ENCODE measurements around the gene FOXC1. TPM values are rescaled to one million over a fixed set of nuclear protein-coding genes. Genes with fewer than 3 reads are reported as not detected.

The FOXC1 gene
- total RNA-seq, 1 experiment from 2014 or later: 40.7 TPM

DNA sequence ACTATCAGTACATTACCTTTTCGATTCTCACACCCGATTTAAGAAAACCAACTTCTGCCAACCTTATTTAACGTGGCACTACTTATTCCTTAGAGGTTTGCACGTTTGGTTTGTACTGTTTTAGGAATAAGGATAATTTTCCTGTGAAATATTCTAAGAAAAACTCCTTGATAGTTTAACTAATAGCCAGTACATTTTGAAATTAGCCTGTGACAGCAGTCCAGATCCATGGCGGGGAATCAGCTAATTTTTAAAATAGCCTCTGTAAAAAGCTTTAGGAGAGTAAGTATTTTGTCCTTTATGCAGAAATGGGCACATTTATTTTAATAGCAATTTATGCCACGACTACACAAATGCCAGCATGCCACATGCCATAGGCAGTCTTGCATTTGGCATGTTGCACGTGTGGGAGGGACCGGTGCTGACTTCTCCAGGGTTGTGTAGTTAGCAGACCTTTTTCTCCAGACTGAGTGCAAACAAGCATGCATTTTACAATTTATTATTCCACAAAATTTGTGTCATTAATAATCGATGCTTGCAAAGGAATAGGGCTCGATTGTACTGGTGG lies 6.2 kb downstream of the FOXC1 start:
- Histone ChIP-seq H3K79me2 (ENCODE audit: insufficient read depth, low read length) (peaks cover 34% of the 10 kb centered on the region), H3K4me1 (ENCODE audit: control insufficient read depth in 1 of 2, insufficient read depth in 2 of 2, low read length in 2 of 2) (peaks cover 11 to 12% of the 10 kb centered on the region in 2 experiments; a peak in 3 of 4 replicates), H2AFZ (ENCODE audit: low read depth, low read length, poor library complexity, severe bottlenecking) (no peak overlapping the region), H4K20me1 (ENCODE audit: insufficient read depth) (0 out of 2 replicates have a peak, but pooled peaks cover 6% of the 10 kb centered on the region), H3K36me3 (ENCODE audit: control insufficient read depth in 1 of 2, insufficient read depth in 2 of 2, low read length in 2 of 2) (peaks cover 3 to 4% of the 10 kb centered on the region in 2 experiments; a peak in 1 of 4 replicates), H3K4me2 (ENCODE audit: low read length) (no peak overlapping the region), H3K9me3 (ENCODE audit: control insufficient read depth in 1 of 2, insufficient read depth in 1 of 2, low read depth in 1 of 2, low read length in 2 of 2) (no peaks in the 10 kb centered on the region), H3K27me3 (ENCODE audit: insufficient read depth, low read length) (no peaks in the 10 kb centered on the region), H3K9ac (ENCODE audit: low read length) (no peak overlapping the region), H3K9me2 (ENCODE audit: insufficient read depth) (no peaks in the 10 kb centered on the region), H3K4me3 (replicated peaks in 1 of 2; ENCODE audit: low read depth in 1 of 2, low read length in 2 of 2) (no peak overlapping the region), H3K27ac (ENCODE audit: low read depth, low read length) (no peak overlapping the region)
- CTCF ChIA-PET: no interaction called here
- DNase-seq (ENCODE audit: low read depth, low spot score) (no peak), ATAC-seq (no peak)
- RAD21 ChIA-PET (ENCODE audit: low non-redundant PET in 1 of 2, low total read pairs in 2 of 2, uncharacterized antibody in 2 of 2, unreplicated experiment in 2 of 2): interaction anchor here in 1 of 2 experiments (0.7 kb wide), 1 partner anchor 166 kb away, joined by 3 read pairs; no protein-coding TSS in a partner anchor
- POLR2A ChIA-PET: interaction anchor here (1.1 kb wide), 1 partner anchor 71 kb away, joined by 3 read pairs; no protein-coding TSS in a partner anchor
- BruUV-seq (replicated peaks): no TSS peak
- intact Hi-C loops (cut with micrococcal nuclease): no loop called here
- TF ChIP-seq RAD21 (IDR thresholded peaks at IDR 0.05; ENCODE audit: low read depth) (no peak), SIN3A (IDR thresholded peaks at IDR 0.05; ENCODE audit: low read depth) (no peak), CTCF (IDR thresholded peaks at IDR 0.05 in 2 of 3, conservative IDR thresholded peaks at IDR 0.05 in 1 of 3; ENCODE audit: borderline replicate concordance in 1 of 3, insufficient read depth in 1 of 3, low read depth in 2 of 3, low read length in 2 of 3) (no peak)

DNA sequence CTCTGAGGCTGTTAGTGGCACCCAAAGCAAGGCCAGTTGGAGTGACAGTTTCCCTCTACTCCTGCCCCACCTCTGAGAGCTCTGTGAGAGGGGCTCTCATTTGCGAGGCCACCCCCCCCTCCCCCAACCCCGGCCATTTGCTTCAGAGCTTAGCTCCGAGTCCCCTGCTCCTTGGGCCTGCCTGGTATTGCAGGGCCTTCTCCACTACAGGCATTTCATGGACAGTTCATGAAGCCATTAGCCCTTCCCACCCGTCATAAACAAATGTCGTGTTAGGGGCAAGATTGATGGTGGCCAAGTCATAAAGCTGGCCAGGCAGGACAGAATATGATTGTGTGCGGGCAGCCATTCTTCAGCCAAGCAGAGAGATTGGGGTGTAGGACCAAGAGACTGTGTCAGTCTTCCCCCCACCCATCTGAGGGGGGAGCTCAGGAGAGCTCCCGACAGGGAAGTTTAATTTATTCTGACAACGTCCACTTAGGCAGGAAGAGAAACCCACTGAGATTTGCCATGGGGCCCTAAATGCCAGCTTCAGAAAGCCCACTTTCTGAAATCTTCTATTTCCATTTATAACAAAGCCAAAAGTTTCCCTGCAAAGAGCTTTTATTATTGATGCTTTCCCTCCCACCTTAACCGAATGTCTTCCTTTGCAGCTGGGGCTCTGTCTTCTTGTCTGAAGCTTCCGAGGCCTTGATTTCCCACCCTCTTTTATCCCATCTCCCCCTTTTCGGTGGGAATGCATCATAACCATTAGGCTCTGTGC lies 7.2 kb downstream of the FOXC1 start:
- no peaks in the 10 kb centered on the region for H3K27me3 ChIP-seq (ENCODE audit: insufficient read depth, low read length)
- ChIA-PET POLR2A (no interaction called here), CTCF (no interaction called here), RAD21 (ENCODE audit: low non-redundant PET in 1 of 2, low total read pairs in 2 of 2, uncharacterized antibody in 2 of 2, unreplicated experiment in 2 of 2) (interaction anchor here (0.7 to 1.1 kb wide), 2 partner anchors 68 to 544 kb away, joined by 3 read pairs; no protein-coding TSS in a partner anchor)
- peaks cover 27% of the 10 kb centered on the region for H3K79me2 ChIP-seq (ENCODE audit: insufficient read depth, low read length)
- no peak for DNase-seq (ENCODE audit: low read depth, low spot score)
- no TSS peak for BruUV-seq (replicated peaks)
- H3K36me3 ChIP-seq (ENCODE audit: control insufficient read depth in 1 of 2, insufficient read depth in 2 of 2, low read length in 2 of 2): peaks cover 3 to 4% of the 10 kb centered on the region in 2 experiments; a peak in 1 of 4 replicates
- no peak overlapping the region for H2AFZ ChIP-seq (ENCODE audit: low read depth, low read length, poor library complexity, severe bottlenecking)
- no peak overlapping the region for H3K9ac ChIP-seq (ENCODE audit: low read length)
- intact Hi-C loops (cut with micrococcal nuclease): no loop called here
- H3K4me1 ChIP-seq (ENCODE audit: control insufficient read depth in 1 of 2, insufficient read depth in 2 of 2, low read length in 2 of 2): peaks cover 11 to 12% of the 10 kb centered on the region in 2 experiments; a peak in 3 of 4 replicates
- H3K9me2 ChIP-seq (ENCODE audit: insufficient read depth): no peaks in the 10 kb centered on the region
- no peak overlapping the region for H3K4me3 ChIP-seq (replicated peaks in 1 of 2; ENCODE audit: low read depth in 1 of 2, low read length in 2 of 2)
- no peak for ATAC-seq
- no peaks in the 10 kb centered on the region for H3K9me3 ChIP-seq (ENCODE audit: control insufficient read depth in 1 of 2, insufficient read depth in 1 of 2, low read depth in 1 of 2, low read length in 2 of 2)
- H3K4me2 ChIP-seq (ENCODE audit: low read length): no peak overlapping the region
- H3K27ac ChIP-seq (ENCODE audit: low read depth, low read length): no peak overlapping the region
- H4K20me1 ChIP-seq (ENCODE audit: insufficient read depth): 0 out of 2 replicates have a peak, but pooled peaks cover 6% of the 10 kb centered on the region
- no peak for TF ChIP-seq POLR2AphosphoS5 (IDR thresholded peaks at IDR 0.05; ENCODE audit: low read depth, low read length)
- no peak for TF ChIP-seq SRF (IDR thresholded peaks at IDR 0.05; ENCODE audit: low read depth)
- TF ChIP-seq SP1 (IDR thresholded peaks at IDR 0.05; ENCODE audit: low read depth): no peak
- no peak for TF ChIP-seq EZH2 (IDR thresholded peaks at IDR 0.05)
- TF ChIP-seq FOSL1 (IDR thresholded peaks at IDR 0.05; ENCODE audit: low read depth): no peak
- no peak for TF ChIP-seq ELF1 (IDR thresholded peaks at IDR 0.05; ENCODE audit: borderline replicate concordance, low read depth)
- TF ChIP-seq RAD21 (IDR thresholded peaks at IDR 0.05; ENCODE audit: low read depth): no peak
- no peak for TF ChIP-seq JUND (IDR thresholded peaks at IDR 0.05)
- no peak for TF ChIP-seq EGR1 (IDR thresholded peaks at IDR 0.05; ENCODE audit: low read depth)
- no peak for TF ChIP-seq TCF7L2 (IDR thresholded peaks at IDR 0.05; ENCODE audit: borderline replicate concordance, extremely low read depth, insufficient read depth, insufficient read length)
- no peak for TF ChIP-seq SIN3A (IDR thresholded peaks at IDR 0.05; ENCODE audit: low read depth)
- no peak for TF ChIP-seq CEBPB (IDR thresholded peaks at IDR 0.05; ENCODE audit: low read depth)
- TF ChIP-seq YY1 (IDR thresholded peaks at IDR 0.05; ENCODE audit: extremely low read depth, insufficient replicate concordance, low read depth, low read length): no peak
- no peak for TF ChIP-seq ZFX (IDR thresholded peaks at IDR 0.05)
- no peak for TF ChIP-seq CBX3 (IDR thresholded peaks at IDR 0.05; ENCODE audit: low read depth)

Measured in HCT116 (cell line).